HG03432 (cell line): ENCODE data around the gene PPP5C.
"Not testable (repeated sequence)": the region's sequence is repeated elsewhere in the genome, so short reads cannot be mapped to it uniquely, and the experiment has no call there.

Experiments used
- ATAC-seq: cut with Tn5 transposase; IDR thresholded peaks from one replicate; pipeline ENCODE4 v1.9.1; 2021; ENCODE audit warnings: mild to moderate bottlenecking, moderate library complexity; ENCODE audit not compliant: unreplicated experiment

The PPP5C gene

GRCh38 chr19:46384396-46384795, 37.5 kb downstream of the PPP5C start:
- no peak for ATAC-seq

- ATAC-seq = no peak
These were observed 38.7 kb downstream of the PPP5C start for GRCh38 chr19:46385636-46386035.

GRCh38 chr19:46386151-46386550, 39.3 kb downstream of the PPP5C start:
- no peak for ATAC-seq

- no peak for ATAC-seq
These were observed 40.3 kb downstream of the PPP5C start for GRCh38 chr19:46386996-46387712.

GRCh38 chr19:46387713-46388130, 40.8 kb downstream of the PPP5C start:
- no peak for ATAC-seq

DNA sequence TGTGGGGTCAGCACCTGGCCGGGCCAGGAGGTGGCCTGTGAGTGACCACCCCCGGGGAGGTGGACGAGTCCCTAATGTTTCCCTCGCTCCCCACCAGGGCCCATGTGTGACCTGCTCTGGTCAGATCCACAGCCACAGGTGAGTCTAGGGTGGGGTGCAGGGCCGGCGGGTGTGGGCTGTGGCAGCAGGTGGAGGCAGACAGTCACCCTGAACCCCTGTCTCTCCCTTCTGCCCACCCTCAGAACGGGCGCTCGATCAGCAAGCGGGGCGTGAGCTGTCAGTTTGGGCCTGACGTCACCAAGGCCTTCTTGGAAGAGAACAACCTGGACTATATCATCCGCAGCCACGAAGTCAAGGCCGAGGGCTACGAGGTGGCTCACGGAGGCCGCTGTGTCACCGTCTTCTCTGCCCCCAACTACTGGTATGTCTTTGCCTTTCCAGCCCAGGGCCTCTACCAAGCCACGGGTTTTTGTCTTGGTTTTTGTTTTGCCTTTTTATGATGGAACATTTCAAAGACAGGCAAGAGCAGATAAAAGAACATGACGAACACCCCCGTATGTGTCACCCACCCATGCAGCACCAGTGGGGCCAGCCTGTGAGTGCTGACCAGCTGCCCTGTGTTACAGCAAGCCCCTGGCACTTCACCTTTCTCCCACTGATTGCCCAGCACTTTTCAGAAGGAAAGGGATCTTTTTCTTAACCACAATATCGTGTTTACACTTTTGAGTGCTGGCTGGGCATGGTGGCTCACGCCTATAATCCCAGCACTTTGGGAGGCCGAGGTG, 41.6 kb downstream of the PPP5C start:
- no peak for ATAC-seq

DNA sequence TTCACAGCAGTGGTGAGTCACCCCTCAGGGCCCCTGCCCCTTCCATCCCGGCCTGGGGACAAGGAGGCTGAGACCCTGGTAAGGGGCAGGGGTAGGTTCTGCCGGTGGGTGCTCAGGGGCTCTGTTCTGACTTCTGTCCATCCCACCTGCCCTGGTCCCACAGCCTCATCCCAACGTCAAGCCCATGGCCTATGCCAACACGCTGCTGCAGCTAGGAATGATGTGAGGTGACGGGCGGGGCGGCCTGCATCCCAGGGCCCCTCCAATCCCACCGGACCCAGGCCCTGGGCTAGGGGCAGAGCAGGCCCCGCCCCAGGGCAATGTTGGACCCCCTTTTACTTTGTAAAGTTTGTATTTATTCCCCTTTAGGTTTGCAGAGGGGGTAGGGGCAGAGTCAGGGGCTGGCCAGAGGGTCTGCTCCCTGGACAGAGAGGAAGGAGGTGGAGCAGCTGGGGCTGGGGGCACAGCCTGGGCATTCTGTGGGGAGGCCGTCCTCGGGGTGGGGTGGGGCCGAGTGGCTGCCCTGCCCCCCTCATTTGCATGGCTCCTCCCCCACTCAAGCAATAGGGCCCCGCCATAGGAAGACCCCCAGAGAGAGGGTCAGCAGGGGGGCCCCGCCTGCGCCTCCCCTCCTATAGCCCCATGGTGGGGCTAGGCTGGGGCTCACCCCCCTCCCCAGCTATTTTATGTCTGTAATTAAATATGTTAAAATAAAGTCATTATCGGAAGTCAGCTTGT, 43.4 kb downstream of the PPP5C start:
- no peak for ATAC-seq

- no peak for ATAC-seq
These were observed 44.0 kb downstream of the PPP5C start for GRCh38 chr19:46390866-46391265.

- no peak for ATAC-seq
These were observed 44.7 kb downstream of the PPP5C start for GRCh38 chr19:46391296-46392251.

- ATAC-seq = no peak
These were observed 45.4 kb downstream of the PPP5C start for GRCh38 chr19:46392252-46392801.

DNA sequence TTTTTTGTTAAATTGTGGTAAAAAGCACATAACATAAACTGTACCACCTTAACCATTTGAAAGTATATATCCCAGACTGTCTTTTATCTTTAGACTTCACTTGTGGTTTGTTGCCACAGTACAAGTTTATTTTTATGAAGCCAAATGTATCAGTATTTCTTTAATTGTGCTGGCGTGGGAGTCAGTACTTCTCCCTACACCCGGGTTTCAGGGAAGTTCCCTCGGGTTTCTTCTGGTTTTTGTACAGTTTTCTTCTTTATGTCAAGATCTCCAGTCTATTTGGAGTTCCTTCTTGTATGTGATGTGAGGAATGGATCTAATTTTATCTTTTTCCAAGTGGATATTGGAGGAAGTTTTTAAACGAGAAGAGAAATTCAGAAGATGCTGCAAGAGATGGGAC, 46.0 kb downstream of the PPP5C start:
- no peak for ATAC-seq

- ATAC-seq = no peak
These were observed 46.8 kb downstream of the PPP5C start for GRCh38 chr19:46393456-46394401.

DNA sequence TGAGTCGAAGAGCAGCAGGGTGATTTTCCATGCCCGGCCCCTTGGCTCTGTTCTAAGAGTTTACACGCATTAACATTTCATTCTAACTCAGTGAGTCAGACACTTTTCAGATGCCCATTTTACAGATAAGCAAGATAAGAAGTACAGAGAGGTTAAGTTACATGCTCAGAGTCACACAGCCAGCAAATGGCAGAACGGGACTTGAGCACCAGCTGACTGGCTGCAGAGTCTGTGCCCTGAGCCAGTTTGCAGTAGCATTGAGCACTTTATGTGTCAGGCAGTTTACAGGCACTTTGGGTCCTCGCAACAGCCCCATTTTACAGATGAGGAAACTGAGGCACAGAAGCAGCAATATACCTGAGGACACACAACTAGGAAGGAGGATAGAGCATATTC, 47.5 kb downstream of the PPP5C start:
- no peak for ATAC-seq

DNA sequence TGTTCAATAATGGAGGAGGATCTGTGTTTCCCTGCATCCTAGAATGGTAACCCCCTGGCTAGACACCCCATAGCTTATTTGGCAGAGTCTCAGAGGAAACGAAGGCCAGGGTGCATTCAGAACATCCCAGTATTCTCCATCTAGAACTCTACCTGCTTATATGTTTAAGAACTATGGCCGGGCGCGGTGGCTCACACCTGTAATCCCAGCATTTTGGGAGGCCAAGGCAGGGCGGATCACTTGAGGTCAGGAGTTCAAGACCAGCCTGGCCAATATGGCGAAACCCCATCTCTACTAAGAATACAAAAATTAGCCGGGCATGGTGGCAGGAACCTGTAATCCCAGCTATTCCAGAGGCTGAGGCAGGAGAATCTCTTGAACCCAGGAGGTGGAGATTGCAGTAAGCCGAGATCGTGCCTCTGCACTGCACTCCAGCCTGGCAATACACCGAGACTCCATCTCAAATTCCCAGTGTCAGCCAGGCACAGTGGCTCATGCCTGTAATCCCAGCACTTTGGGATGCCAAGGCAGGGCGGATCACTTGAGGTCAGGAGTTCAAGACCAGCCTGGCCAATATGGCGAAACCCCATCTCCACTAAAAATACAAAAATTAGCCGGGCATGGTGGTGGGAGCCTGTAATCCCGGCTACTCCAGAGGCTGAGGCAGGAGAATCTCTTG, 51.1 kb downstream of the PPP5C start:
- not testable (repeated sequence) for ATAC-seq

DNA sequence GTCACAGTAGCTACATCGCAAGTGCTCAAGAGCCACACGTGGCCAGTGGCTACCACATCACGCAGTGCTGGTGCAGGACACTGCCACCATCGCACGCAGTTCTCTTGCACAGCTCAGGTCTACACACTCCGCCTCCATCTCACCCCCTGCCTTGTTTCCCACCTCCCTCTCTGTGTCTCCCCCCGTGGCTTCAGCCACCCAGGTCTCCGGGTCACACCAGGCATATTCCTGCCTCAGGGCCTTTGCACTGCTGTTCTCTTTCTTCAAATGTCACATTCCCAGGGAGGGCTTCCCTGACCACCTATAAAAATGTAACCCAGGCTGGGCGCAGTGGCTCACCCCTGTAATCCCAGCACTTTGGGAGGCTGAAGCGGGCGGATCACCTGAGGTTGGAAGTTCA, 55.8 kb downstream of the PPP5C start:
- ATAC-seq = no peak

DNA sequence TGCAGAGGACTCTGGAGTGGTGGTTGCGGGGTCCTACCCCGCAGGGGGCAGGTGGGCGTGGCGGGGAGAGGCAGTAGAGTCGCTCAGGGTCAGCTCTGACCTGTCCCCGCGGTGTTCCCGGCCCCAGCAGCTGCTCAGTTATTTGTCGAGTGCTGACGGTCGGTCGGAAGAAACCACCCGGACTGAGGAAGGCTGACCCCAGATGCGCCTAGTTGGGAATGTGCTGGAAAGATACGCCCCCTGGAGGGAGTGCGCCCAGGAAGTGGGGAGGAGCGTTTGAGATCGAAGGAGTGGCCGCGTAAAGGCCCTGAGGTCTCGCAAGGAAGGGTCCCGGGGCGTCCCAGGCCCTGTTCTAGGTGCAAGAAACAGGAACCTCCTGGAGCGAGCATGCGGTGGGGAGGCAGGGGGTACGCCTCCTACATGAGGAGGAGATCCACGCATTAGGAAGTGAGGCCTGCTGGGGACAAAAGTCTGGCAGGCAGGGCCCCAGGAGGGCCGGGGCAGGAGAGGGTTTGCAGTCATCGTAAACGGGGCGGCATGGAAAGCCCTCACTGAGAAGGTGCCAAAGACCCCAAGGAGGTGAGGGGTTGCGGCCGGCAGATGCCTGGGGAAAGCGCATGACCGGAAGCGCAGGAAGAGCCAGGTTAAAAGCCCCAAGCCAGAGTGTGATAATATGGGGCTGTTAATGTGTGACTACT, 57.3 kb downstream of the PPP5C start:
- ATAC-seq = no peak

DNA sequence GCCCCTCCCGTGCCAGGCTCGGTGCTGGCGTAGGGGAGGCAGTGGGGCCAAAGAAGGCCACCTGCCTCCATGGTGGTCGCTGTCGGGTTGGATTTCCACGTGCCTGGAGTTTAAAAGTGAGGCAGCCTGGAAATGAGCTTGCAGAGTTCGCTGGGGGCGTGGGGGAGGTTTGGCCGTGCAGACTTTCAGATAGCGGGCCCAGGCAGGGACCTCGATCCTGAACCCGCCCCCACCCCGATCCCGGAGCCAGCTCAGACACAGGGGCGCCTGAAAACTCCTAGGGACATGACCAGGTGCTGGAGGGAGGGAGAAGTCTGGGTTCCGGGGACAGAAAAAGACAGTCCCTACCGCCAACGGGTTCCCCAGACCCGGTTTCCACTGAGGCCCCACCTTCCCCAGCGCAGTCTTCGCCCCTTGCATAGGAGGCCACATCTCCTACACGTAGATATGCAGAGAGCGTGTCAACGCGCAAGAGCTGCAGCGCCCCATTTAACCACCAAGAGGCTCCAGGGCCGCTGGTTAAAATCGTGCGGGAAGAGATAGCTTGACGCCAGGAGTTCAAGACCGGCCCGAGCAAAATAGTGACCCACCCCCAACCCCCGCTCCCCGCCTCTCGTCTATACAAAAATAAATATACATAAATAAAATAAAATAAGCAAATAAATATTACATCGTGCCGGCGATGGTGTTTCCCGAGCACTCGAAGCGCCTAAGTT, 58.0 kb downstream of the PPP5C start:
- ATAC-seq = no peak
